GM19395 (cell line): ENCODE results near the gene CCDC87.
"Not testable (repeated sequence)": the region's sequence is repeated elsewhere in the genome, so short reads cannot be mapped to it uniquely, and the experiment has no call there.

ENCODE experiments used
- ATAC-seq: cut with Tn5 transposase; IDR thresholded peaks from one replicate; pipeline ENCODE4 v1.9.1; 2021; ENCODE audit warnings: mild to moderate bottlenecking, moderate library complexity; ENCODE audit not compliant: unreplicated experiment

CCDC87 gene, protein sequence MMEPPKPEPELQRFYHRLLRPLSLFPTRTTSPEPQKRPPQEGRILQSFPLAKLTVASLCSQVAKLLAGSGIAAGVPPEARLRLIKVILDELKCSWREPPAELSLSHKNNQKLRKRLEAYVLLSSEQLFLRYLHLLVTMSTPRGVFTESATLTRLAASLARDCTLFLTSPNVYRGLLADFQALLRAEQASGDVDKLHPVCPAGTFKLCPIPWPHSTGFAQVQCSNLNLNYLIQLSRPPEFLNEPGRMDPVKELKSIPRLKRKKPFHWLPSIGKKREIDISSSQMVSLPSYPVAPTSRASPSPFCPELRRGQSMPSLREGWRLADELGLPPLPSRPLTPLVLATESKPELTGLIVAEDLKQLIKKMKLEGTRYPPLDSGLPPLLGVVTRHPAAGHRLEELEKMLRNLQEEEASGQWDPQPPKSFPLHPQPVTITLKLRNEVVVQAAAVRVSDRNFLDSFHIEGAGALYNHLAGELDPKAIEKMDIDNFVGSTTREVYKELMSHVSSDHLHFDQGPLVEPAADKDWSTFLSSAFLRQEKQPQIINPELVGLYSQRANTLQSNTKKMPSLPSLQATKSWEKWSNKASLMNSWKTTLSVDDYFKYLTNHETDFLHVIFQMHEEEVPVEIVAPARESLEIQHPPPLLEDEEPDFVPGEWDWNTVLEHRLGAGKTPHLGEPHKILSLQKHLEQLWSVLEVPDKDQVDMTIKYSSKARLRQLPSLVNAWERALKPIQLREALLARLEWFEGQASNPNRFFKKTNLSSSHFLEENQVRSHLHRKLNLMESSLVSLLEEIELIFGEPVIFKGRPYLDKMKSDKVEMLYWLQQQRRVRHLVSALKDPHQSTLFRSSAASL

GRCh38 chr11:66592457-66593302 is at the start of gene CCDC87, which contains the start of gene CCS:
Gene CCDC87, minus strand, starts transcription at chr11:66593063. Its CDS starts 48 bp downstream, at chr11:66593015.
Gene CCS, plus strand, starts transcription at chr11:66593185. Its CDS starts 77 bp downstream, at chr11:66593262.
- ATAC-seq: peak; percentile 92

DNA sequence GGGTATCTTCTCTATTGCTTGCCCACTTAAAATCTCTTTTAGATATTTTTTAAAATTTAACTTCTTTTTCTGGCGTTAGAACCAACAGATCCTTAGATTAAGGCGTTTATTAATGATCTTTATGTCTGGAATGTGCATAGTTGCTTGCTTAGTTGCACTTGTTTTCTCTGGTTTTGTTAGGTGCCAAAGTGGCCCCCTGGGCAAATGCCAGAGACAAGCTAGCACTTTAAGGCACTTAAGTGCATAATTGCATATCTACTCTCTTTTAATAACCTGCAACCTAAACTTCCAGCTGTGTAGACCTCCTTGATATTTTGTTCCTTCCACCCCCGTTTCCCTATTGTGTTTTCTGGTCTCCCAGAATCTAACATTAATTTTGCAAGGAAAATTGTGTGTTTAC is 49.0 kb upstream of the CCDC87 start:
- ATAC-seq: no peak

DNA sequence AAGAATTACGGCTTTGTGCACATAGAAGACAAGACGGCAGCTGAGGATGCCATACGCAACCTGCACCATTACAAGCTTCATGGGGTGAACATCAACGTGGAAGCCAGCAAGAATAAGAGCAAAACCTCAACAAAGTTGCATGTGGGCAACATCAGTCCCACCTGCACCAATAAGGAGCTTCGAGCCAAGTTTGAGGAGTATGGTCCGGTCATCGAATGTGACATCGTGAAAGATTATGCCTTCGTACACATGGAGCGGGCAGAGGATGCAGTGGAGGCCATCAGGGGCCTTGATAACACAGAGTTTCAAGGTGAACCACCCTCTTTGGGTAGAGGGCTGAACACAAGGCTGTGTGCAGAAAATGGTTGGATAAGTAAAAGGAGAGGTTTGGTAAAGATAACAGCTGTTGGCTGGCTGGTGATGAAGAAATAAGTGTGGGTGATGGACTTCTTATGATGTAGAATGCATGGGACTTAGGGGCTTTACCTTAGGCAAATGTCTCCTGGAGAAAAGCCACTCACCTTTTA is 47.0 kb upstream of the CCDC87 start:
- not testable (repeated sequence) for ATAC-seq

GRCh38 chr11:66639066-66639813 is 46.4 kb upstream of the CCDC87 start:
- no peak for ATAC-seq

DNA sequence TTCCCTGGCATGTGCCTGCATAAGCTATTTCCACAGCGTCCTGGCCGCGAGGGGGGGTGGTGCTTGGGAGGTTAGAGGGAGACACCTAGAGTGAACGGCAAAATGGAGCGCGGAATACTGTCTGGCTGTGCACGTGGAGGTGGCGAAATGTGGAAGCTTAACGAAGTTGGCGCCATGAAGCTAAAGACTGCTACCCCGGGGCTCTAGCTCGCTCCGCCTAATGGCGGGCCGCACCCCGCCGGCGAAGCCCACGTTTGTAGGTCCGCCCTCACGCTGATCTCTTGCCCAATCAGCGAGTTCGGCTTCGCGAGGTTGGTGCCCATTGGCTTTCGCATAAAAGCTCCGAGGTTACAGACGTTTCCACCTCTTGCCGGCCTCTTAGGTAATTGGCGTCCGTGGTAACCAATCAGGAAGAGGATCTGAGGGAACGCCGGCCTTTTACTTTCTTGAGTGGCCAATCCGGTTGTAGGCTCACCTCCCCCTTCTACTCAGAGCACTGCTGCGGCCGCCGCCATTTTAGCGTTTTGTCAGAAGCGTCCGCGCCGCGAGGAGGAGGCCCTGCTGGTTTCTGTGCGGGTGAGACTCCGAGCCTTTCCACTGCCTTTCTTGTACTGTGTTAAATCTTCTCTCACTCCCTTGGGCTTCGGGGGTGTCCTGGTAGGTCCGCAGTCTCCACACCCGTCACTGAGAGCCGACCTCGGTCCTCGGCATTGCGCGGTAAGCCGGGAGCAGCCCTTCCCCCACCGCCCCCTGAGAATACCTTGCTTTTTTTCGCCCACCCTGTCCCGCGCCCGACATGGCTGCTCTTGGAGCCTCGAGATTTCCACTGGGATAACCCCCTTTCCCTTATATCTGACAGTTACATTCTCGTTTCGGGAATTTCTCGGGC is 45.6 kb upstream of the CCDC87 start, which contains the start of gene RBM4:
Gene RBM4, plus strand, starts transcription at position 527 of the 889 bp plus-strand sequence. CDS start 1,009 bp downstream, outside the sequence.
- peak; percentile 97 for ATAC-seq

DNA sequence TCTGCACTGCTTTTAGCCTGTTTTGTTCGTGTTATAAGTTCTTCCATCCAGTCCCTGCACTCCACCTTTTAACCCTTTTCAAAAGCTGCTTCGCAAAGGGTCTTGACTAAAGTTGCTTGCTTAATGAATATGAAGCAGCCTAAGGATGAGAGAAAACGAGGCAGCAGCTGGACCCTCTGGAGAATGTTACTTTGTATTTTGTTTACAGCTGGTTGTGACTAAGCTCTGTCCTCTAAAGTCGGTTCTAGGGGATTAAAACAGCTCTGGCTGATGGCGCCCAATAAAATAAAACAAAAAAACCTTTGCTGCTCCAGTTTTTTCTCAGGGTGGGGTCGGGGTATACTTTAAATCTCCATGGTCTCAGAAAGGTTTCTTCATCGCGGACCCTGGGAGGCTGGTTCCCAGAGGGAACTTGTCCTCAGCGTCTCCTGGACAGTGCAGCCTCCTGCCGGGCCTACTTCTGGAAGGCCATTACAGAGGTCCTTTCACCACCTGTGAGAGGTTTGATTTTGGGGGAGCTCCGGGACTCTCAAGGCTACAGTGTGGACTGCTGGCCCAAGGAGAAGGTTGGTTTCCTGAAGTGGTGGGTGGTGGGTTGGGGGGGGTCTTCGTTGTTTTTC is 44.8 kb upstream of the CCDC87 start:
- ATAC-seq: no peak

DNA sequence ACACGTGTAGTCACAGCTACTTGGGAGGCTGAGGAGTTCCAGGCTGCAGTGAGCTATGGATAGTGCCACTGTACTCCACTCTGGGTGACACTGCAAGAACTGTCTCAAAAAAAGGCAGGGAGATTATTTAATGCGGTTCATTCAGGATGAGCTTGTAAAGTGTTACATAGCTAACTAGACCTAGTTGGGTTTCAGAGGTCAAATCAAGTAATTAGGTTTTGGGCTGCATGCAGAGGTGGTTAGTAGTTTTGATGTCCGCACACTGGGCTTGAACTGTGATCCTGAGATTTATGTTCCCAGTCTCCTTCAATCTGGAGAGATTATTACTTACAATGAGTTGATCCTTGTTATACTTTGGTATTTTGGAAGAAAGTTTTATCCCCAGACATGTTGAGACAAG is 43.5 kb upstream of the CCDC87 start:
- ATAC-seq: no peak

- ATAC-seq: no peak
Observed at GRCh38 chr11:66632952-66633351, 40.1 kb upstream of the CCDC87 start.

DNA sequence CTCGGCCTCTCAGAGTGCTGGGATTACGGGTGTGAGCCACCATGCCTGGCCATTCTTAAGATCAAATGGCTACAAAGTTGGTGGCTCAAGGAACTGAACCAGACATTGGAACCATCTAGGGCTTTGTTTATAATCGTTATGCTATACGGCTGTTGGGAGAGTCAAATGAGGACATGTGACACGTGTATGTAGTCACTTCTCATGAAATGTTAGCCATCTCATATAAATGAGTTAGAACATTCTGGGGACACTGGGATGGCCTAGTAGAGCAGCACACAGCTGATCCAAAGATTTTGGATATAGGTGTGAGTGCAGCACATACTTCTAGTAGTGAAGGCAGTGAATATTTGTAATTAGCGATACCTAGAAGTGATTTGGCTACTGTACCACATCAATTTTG is 39.0 kb upstream of the CCDC87 start:
- ATAC-seq: no peak

- no peak for ATAC-seq
Observed at GRCh38 chr11:66629356-66629755, 36.5 kb upstream of the CCDC87 start.

- ATAC-seq: no peak
Observed at GRCh38 chr11:66628061-66628603, 35.3 kb upstream of the CCDC87 start.

- no peak for ATAC-seq
Observed at GRCh38 chr11:66626926-66627325, 34.1 kb upstream of the CCDC87 start.

- no peak for ATAC-seq
Observed at GRCh38 chr11:66626382-66626781, 33.5 kb upstream of the CCDC87 start.

DNA sequence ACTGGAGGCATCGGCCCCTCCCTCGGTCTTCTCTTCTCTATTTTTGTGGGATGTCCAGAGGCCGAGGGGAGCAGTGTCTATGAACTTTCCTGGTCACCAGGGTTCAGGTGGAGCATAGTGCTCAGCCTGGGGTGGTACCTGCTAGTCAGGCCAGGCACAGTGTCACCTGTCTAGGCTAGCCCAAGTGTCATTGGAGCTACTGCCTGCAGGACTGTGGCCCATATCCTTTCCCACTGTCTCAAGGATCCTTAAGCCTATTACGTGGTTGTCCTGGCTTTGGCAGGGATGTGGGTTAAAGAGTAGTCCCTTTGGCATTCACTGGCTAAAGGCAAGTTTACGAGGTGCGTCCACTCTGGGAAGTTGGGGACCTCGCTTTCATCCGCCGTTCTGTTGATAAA is 32.9 kb upstream of the CCDC87 start:
- no peak for ATAC-seq

DNA sequence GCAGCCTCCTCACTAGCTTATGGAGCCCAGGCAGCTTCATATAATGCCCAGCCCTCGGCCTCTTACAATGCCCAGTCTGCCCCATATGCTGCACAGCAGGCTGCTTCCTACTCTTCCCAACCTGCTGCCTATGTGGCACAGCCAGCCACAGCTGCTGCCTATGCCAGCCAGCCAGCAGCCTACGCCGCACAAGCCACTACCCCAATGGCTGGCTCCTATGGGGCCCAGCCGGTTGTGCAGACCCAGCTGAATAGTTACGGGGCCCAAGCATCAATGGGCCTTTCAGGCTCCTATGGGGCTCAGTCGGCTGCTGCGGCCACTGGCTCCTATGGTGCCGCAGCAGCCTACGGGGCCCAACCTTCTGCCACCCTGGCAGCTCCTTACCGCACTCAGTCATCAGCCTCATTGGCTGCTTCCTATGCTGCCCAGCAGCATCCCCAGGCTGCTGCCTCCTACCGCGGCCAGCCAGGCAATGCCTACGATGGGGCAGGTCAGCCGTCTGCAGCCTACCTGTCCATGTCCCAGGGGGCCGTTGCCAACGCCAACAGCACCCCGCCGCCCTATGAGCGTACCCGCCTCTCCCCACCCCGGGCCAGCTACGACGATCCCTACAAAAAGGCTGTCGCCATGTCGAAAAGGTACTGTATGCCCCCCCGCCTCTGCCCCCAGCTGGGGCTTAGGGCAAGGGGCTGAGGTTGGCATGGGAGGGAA is 32.3 kb upstream of the CCDC87 start:
- ATAC-seq: no peak

- no peak for ATAC-seq
Observed at GRCh38 chr11:66624450-66624849, 31.6 kb upstream of the CCDC87 start.

- ATAC-seq: no peak
Observed at GRCh38 chr11:66619080-66619554, 26.3 kb upstream of the CCDC87 start.
